Measurements from ENCODE around the gene NIPSNAP2.
"Not testable (repeated sequence)": the region's sequence is repeated elsewhere in the genome, so short reads cannot be mapped to it uniquely, and the experiment has no call there.

The NIPSNAP2 gene

GRCh38 chr7:56046721-56047445 lies 82.5 kb downstream of the NIPSNAP2 start:
- H3K4me3 ChIP-seq (ENCODE audit: low read depth, low read length) = no peak overlapping the region

GRCh38 chr7:56047446-56048116 lies 83.2 kb downstream of the NIPSNAP2 start:
- not testable (repeated sequence) for H3K4me3 ChIP-seq (ENCODE audit: low read depth, low read length)

- no peak overlapping the region for H3K4me3 ChIP-seq (ENCODE audit: low read depth, low read length)
These were observed 83.9 kb downstream of the NIPSNAP2 start for GRCh38 chr7:56048245-56048644.

GRCh38 chr7:56048763-56049162 lies 84.4 kb downstream of the NIPSNAP2 start:
- H3K4me3 ChIP-seq (ENCODE audit: low read depth, low read length) = not testable (repeated sequence)

Measured in iPS-11a (cell line).